SH-SY5Y (cell line): ENCODE measurements around the gene TGFBR1.

Experiments used
- GATA2 ChIP-seq: IDR thresholded peaks from 2 replicates; pipeline ENCODE4 v1.6.1; 2011; ENCODE audit warnings: mild to moderate bottlenecking, low read depth, low read length
- GATA3 ChIP-seq: IDR thresholded peaks from 2 replicates; pipeline ENCODE4 v1.6.1; 2011; ENCODE audit warnings: low read depth, mild to moderate bottlenecking, low read length, moderate library complexity

DNA sequence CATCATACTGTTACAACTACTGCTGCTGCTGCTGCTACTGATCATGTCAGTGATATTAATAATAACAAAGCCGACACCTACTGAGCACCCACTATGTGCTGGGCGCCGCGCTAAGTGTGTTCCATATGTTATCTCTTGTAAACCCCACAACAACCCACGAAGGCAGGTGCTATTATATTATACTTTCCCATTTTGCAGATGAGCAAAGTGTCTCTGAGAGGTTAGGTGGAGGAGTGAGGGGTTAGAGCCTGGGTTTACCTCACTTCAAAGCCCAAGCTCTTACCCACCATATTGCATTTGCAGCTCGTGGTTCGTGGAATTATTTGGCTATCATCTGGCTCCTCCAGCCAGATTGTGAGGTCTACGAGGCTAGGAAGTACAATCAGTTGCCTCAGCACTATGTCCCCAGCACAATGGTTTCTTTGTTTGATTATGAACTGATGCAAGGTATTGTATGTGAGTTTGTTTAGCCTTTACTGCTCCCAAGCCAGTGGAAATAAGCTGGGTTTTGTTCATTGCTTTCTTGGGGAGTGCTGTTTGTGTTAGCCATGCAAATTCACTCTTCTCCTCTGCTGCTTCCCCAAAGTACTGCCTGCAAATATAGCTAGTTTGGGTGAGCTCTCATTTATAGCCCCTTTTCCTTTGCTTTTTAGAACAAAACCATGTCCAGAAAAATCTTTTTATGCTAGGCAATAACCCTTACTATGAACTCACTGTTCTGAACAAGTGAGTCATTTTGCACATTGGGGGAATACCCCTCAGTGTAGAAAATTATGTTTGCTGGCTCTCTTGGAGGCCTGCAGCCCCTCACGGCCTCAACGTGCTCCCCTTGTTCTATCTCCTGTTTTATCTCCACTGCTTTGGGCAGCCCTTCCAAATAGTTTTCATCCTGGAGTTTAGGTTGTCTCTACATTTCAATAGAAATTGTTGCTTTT lies 68.9 kb downstream of the TGFBR1 start:
- no peak for TF ChIP-seq GATA2
- no peak for TF ChIP-seq GATA3
